A549 (cell line): ENCODE results near the gene TMCO6. TPM values are rescaled to one million over a fixed set of nuclear protein-coding genes. Genes with fewer than 3 reads are reported as not detected.

Experiments
- polyA plus RNA-seq, 4 experiments: library from polyadenylated mRNA; depleted of rRNA in 3 of 4; stranded (reverse); fragments of >200 nt; fragmentation: RNase III in 1 of 4; extraction: RNeasy Plus Mini Kit Qiagen cat#74134 plus additional on column Dnase treatment in 1 of 4; gene quantifications; 2 replicates in 3 of 4; 3 replicates in 1 of 4; pipeline ENCODE4 v1.2.3, GENCODE V29; 2011 to 2017

The TMCO6 gene
- polyA plus RNA-seq, 2 of the 4 experiments (the other 2 are of a cell fraction) = 11.8 to 16.1 TPM

Other genes starting within 250 kb of the TMCO6 start
- gene ANKHD1, start 237.6 kb upstream of the TMCO6 start, polyA plus RNA-seq (2011; rRNA removed) = 94.1 and 111 TPM in 2 replicates
- gene ANKHD1, start 237.6 kb upstream of the TMCO6 start, polyA plus RNA-seq (2017; fragmentation: RNase III; extraction: RNeasy Plus Mini Kit Qiagen cat#74134 plus additional on column Dnase treatment) = 44.8 to 46.9 TPM (median 46.3 TPM) in 3 replicates
- gene EIF4EBP3, start 91.8 kb upstream of the TMCO6 start, polyA plus RNA-seq (2011; rRNA removed) = 2.0 and 2.9 TPM in 2 replicates
- 0.96 to 1.6 TPM (median 1.2 TPM) in 3 replicates for gene EIF4EBP3, start 91.8 kb upstream of the TMCO6 start, polyA plus RNA-seq (2017; fragmentation: RNase III; extraction: RNeasy Plus Mini Kit Qiagen cat#74134 plus additional on column Dnase treatment)
- gene SRA1, start 82.0 kb upstream of the TMCO6 start, polyA plus RNA-seq (2011; rRNA removed) = 48.1 and 50.8 TPM in 2 replicates
- gene SRA1, start 82.0 kb upstream of the TMCO6 start, polyA plus RNA-seq (2017; fragmentation: RNase III; extraction: RNeasy Plus Mini Kit Qiagen cat#74134 plus additional on column Dnase treatment) = 28.6 to 32.1 TPM (median 30.3 TPM) in 3 replicates
- 11.7 and 13.4 TPM in 2 replicates for gene APBB3, start 74.9 kb upstream of the TMCO6 start, polyA plus RNA-seq (2011; rRNA removed)
- 7.1 to 10.6 TPM (median 9.4 TPM) in 3 replicates for gene APBB3, start 74.9 kb upstream of the TMCO6 start, polyA plus RNA-seq (2017; fragmentation: RNase III; extraction: RNeasy Plus Mini Kit Qiagen cat#74134 plus additional on column Dnase treatment)
- gene SLC35A4, start 74.6 kb upstream of the TMCO6 start, polyA plus RNA-seq (2011; rRNA removed) = 79.5 and 135 TPM in 2 replicates
- gene SLC35A4, start 74.6 kb upstream of the TMCO6 start, polyA plus RNA-seq (2017; fragmentation: RNase III; extraction: RNeasy Plus Mini Kit Qiagen cat#74134 plus additional on column Dnase treatment) = 62.1 to 70.3 TPM (median 65.6 TPM) in 3 replicates
- 3.3 and 6.3 TPM in 2 replicates for gene CD14, start 6.3 kb upstream of the TMCO6 start, polyA plus RNA-seq (2011; rRNA removed)
- gene CD14, start 6.3 kb upstream of the TMCO6 start, polyA plus RNA-seq (2017; fragmentation: RNase III; extraction: RNeasy Plus Mini Kit Qiagen cat#74134 plus additional on column Dnase treatment) = 2.0 to 3.5 TPM (median 2.9 TPM) in 3 replicates
- 100 and 119 TPM in 2 replicates for gene NDUFA2, start 8.2 kb downstream of the TMCO6 start, polyA plus RNA-seq (2011; rRNA removed)
- 175 to 185 TPM (median 180 TPM) in 3 replicates for gene NDUFA2, start 8.2 kb downstream of the TMCO6 start, polyA plus RNA-seq (2017; fragmentation: RNase III; extraction: RNeasy Plus Mini Kit Qiagen cat#74134 plus additional on column Dnase treatment)
- 120 and 158 TPM in 2 replicates for gene IK, start 8.4 kb downstream of the TMCO6 start, polyA plus RNA-seq (2011; rRNA removed)
- gene IK, start 8.4 kb downstream of the TMCO6 start, polyA plus RNA-seq (2017; fragmentation: RNase III; extraction: RNeasy Plus Mini Kit Qiagen cat#74134 plus additional on column Dnase treatment) = 150 to 170 TPM (median 160 TPM) in 3 replicates
- gene WDR55, start 25.5 kb downstream of the TMCO6 start, polyA plus RNA-seq (2011; rRNA removed) = 23.3 and 26.6 TPM in 2 replicates
- 32.1 to 39.2 TPM (median 36.2 TPM) in 3 replicates for gene WDR55, start 25.5 kb downstream of the TMCO6 start, polyA plus RNA-seq (2017; fragmentation: RNase III; extraction: RNeasy Plus Mini Kit Qiagen cat#74134 plus additional on column Dnase treatment)
- 0.63 and 0.78 TPM in 2 replicates for gene DND1, start 34.1 kb downstream of the TMCO6 start, polyA plus RNA-seq (2011; rRNA removed)
- gene DND1, start 34.1 kb downstream of the TMCO6 start, polyA plus RNA-seq (2017; fragmentation: RNase III; extraction: RNeasy Plus Mini Kit Qiagen cat#74134 plus additional on column Dnase treatment) = 1.0 to 1.3 TPM (median 1.1 TPM) in 3 replicates
- gene HARS1, start 51.9 kb downstream of the TMCO6 start, polyA plus RNA-seq (2011; rRNA removed) = 73.0 and 80.5 TPM in 2 replicates
- gene HARS1, start 51.9 kb downstream of the TMCO6 start, polyA plus RNA-seq (2017; fragmentation: RNase III; extraction: RNeasy Plus Mini Kit Qiagen cat#74134 plus additional on column Dnase treatment) = 84.4 to 93.7 TPM (median 87.1 TPM) in 3 replicates
- gene HARS2, start 52.0 kb downstream of the TMCO6 start, polyA plus RNA-seq (2011; rRNA removed) = 46.6 and 55.1 TPM in 2 replicates
- gene HARS2, start 52.0 kb downstream of the TMCO6 start, polyA plus RNA-seq (2017; fragmentation: RNase III; extraction: RNeasy Plus Mini Kit Qiagen cat#74134 plus additional on column Dnase treatment) = 43.5 to 45.1 TPM (median 44.9 TPM) in 3 replicates
- gene ZMAT2, start 61.0 kb downstream of the TMCO6 start, polyA plus RNA-seq (2011; rRNA removed) = 62.1 and 90.9 TPM in 2 replicates
- 208 to 209 TPM (median 209 TPM) in 3 replicates for gene ZMAT2, start 61.0 kb downstream of the TMCO6 start, polyA plus RNA-seq (2017; fragmentation: RNase III; extraction: RNeasy Plus Mini Kit Qiagen cat#74134 plus additional on column Dnase treatment)
- 0.37 and 0.52 TPM in 2 replicates for gene PCDHA1, start 146.7 kb downstream of the TMCO6 start, polyA plus RNA-seq (2011; rRNA removed)
- gene PCDHA1, start 146.7 kb downstream of the TMCO6 start, polyA plus RNA-seq (2017; fragmentation: RNase III; extraction: RNeasy Plus Mini Kit Qiagen cat#74134 plus additional on column Dnase treatment) = 0.12 to 0.18 TPM (median 0.13 TPM) in 3 replicates
- gene PCDHA2, start 155.4 kb downstream of the TMCO6 start, polyA plus RNA-seq (2011; rRNA removed) = 0.03 and 0.07 TPM in 2 replicates
- 0.08 TPM in 3 replicates for gene PCDHA2, start 155.4 kb downstream of the TMCO6 start, polyA plus RNA-seq (2017; fragmentation: RNase III; extraction: RNeasy Plus Mini Kit Qiagen cat#74134 plus additional on column Dnase treatment)
- gene PCDHA3, start 161.6 kb downstream of the TMCO6 start, polyA plus RNA-seq (2011; rRNA removed) = 1.5 and 1.7 TPM in 2 replicates
- gene PCDHA3, start 161.6 kb downstream of the TMCO6 start, polyA plus RNA-seq (2017; fragmentation: RNase III; extraction: RNeasy Plus Mini Kit Qiagen cat#74134 plus additional on column Dnase treatment) = 0.84 to 1.0 TPM (median 0.88 TPM) in 3 replicates
- 2.8 and 3.3 TPM in 2 replicates for gene PCDHA4, start 167.6 kb downstream of the TMCO6 start, polyA plus RNA-seq (2011; rRNA removed)
- 1.6 to 2.2 TPM (median 1.9 TPM) in 3 replicates for gene PCDHA4, start 167.6 kb downstream of the TMCO6 start, polyA plus RNA-seq (2017; fragmentation: RNase III; extraction: RNeasy Plus Mini Kit Qiagen cat#74134 plus additional on column Dnase treatment)
- 0.32 and 0.62 TPM in 2 replicates for gene PCDHA5, start 182.2 kb downstream of the TMCO6 start, polyA plus RNA-seq (2011; rRNA removed)
- 0.64 to 0.84 TPM (median 0.78 TPM) in 3 replicates for gene PCDHA5, start 182.2 kb downstream of the TMCO6 start, polyA plus RNA-seq (2017; fragmentation: RNase III; extraction: RNeasy Plus Mini Kit Qiagen cat#74134 plus additional on column Dnase treatment)
- gene PCDHA6, start 188.5 kb downstream of the TMCO6 start, polyA plus RNA-seq (2011; rRNA removed) = 0.16 TPM in 2 replicates
- 0.03 to 0.07 TPM (median 0.04 TPM) in 3 replicates for gene PCDHA6, start 188.5 kb downstream of the TMCO6 start, polyA plus RNA-seq (2017; fragmentation: RNase III; extraction: RNeasy Plus Mini Kit Qiagen cat#74134 plus additional on column Dnase treatment)
- gene PCDHA7, start 194.8 kb downstream of the TMCO6 start, polyA plus RNA-seq (2011; rRNA removed) = 0.23 and 0.25 TPM in 2 replicates
- gene PCDHA7, start 194.8 kb downstream of the TMCO6 start, polyA plus RNA-seq (2017; fragmentation: RNase III; extraction: RNeasy Plus Mini Kit Qiagen cat#74134 plus additional on column Dnase treatment) = 0.08 to 0.14 TPM (median 0.09 TPM) in 3 replicates
- 0.12 and 0.16 TPM in 2 replicates for gene PCDHA8, start 201.7 kb downstream of the TMCO6 start, polyA plus RNA-seq (2011; rRNA removed)
- 0.05 to 0.10 TPM in 2 of 3 replicates, not detected in the other for gene PCDHA8, start 201.7 kb downstream of the TMCO6 start, polyA plus RNA-seq (2017; fragmentation: RNase III; extraction: RNeasy Plus Mini Kit Qiagen cat#74134 plus additional on column Dnase treatment)
- 0.03 and 0.08 TPM in 2 replicates for gene PCDHA9, start 208.9 kb downstream of the TMCO6 start, polyA plus RNA-seq (2011; rRNA removed)
- gene PCDHA9, start 208.9 kb downstream of the TMCO6 start, polyA plus RNA-seq (2017; fragmentation: RNase III; extraction: RNeasy Plus Mini Kit Qiagen cat#74134 plus additional on column Dnase treatment) = 0.01 TPM in 1 of 3 replicates, not detected in the others
- gene PCDHA10, start 216.4 kb downstream of the TMCO6 start, polyA plus RNA-seq (2011; rRNA removed) = 0.06 and 0.12 TPM in 2 replicates
- 0.01 TPM in 3 replicates for gene PCDHA10, start 216.4 kb downstream of the TMCO6 start, polyA plus RNA-seq (2017; fragmentation: RNase III; extraction: RNeasy Plus Mini Kit Qiagen cat#74134 plus additional on column Dnase treatment)
- 0.20 and 0.27 TPM in 2 replicates for gene PCDHA11, start 229.5 kb downstream of the TMCO6 start, polyA plus RNA-seq (2011; rRNA removed)
- 0.08 to 0.16 TPM (median 0.14 TPM) in 3 replicates for gene PCDHA11, start 229.5 kb downstream of the TMCO6 start, polyA plus RNA-seq (2017; fragmentation: RNase III; extraction: RNeasy Plus Mini Kit Qiagen cat#74134 plus additional on column Dnase treatment)
- gene PCDHA12, start 235.9 kb downstream of the TMCO6 start, polyA plus RNA-seq (2011; rRNA removed) = 2.9 and 3.0 TPM in 2 replicates
- 2.5 TPM in 3 replicates for gene PCDHA12, start 235.9 kb downstream of the TMCO6 start, polyA plus RNA-seq (2017; fragmentation: RNase III; extraction: RNeasy Plus Mini Kit Qiagen cat#74134 plus additional on column Dnase treatment)
- 0.09 and 0.14 TPM in 2 replicates for gene PCDHA13, start 242.7 kb downstream of the TMCO6 start, polyA plus RNA-seq (2011; rRNA removed)
- gene PCDHA13, start 242.7 kb downstream of the TMCO6 start, polyA plus RNA-seq (2017; fragmentation: RNase III; extraction: RNeasy Plus Mini Kit Qiagen cat#74134 plus additional on column Dnase treatment) = not detected in 3 replicates